Gastroesophageal sphincter (tissue), 4 donors: ENCODE data around the gene FBXW10B. TPM values are rescaled to one million over a fixed set of nuclear protein-coding genes. Genes with fewer than 3 reads are reported as not detected.
A peak's percentile ranks its signal among the peaks of the same experiment; 100 is the strongest.
"Not testable (repeated sequence)": the region's sequence is repeated elsewhere in the genome, so short reads cannot be mapped to it uniquely, and the experiment has no call there.

Experiments
- ATAC-seq: fragments of 150-250 bp; one replicate; pipeline ENCODE4 v1.9.1; 2016; ENCODE audit warnings: mild to moderate bottlenecking, moderate library complexity
- H3K27ac ChIP-seq, 4 donors: fragments of 200-600 bp; sonication (generic) in 3 of 4; 1 replicate in 3 of 4; 2 replicates in 1 of 4; pipeline ENCODE4 v1.5.1; 2016 to 2019
- H3K27me3 ChIP-seq: fragments of 200-600 bp; sonication (generic); one replicate; pipeline ENCODE4 v1.5.1; 2019
- H3K36me3 ChIP-seq, 2 donors: fragments of 200-600 bp; sonication (generic); one replicate each; pipeline ENCODE4 v1.5.1; 2019; ENCODE audit warnings: control low read depth in 1 of 2
- H3K4me1 ChIP-seq, 3 donors: fragments of 200-600 bp; sonication (generic); 1 replicate in 2 of 3; 2 replicates in 1 of 3; pipeline ENCODE4 v1.5.1; 2016 to 2019; ENCODE audit warnings: control low read depth in 2 of 3
- H3K4me3 ChIP-seq, 2 donors: fragments of 200-600 bp; sonication (generic); one replicate each; pipeline ENCODE4 v1.5.1; 2019; ENCODE audit warnings: mild to moderate bottlenecking in 1 of 2, moderate library complexity in 1 of 2
- H3K9me3 ChIP-seq, 3 donors: fragments of 200-600 bp; sonication (generic); one replicate each; pipeline ENCODE4 v1.5.1; 2017 to 2019; ENCODE audit warnings: control low read depth in 2 of 3
- EP300 ChIP-seq: sonication (generic); formaldehyde crosslinking; IDR thresholded peaks from one replicate; pipeline ENCODE4 v1.6.1; 2017; ENCODE audit warnings: antibody characterized with exemption, mild to moderate bottlenecking
- POLR2A ChIP-seq, 2 donors: fragments of 450-650 bp; IDR thresholded peaks; one replicate each; pipeline ENCODE4 v1.6.1; 2017; ENCODE audit warnings: antibody characterized with exemption in 2 of 2, mild to moderate bottlenecking in 2 of 2, moderate library complexity in 1 of 2
- POLR2AphosphoS5 ChIP-seq: sonication (generic); formaldehyde crosslinking; IDR thresholded peaks from one replicate; pipeline ENCODE4 v1.6.1; 2017; ENCODE audit warnings: antibody characterized with exemption
- WGBS, 2 donors: methylation state at CpG; one replicate each; pipeline ENCODE4 v1.1.5; 2018; ENCODE audit warnings: low coverage in 1 of 2; 5-methylcytosine and 5-hydroxymethylcytosine counted together
- total RNA-seq, 4 donors: library from RNA; depleted of rRNA; stranded (reverse); fragments of >200 nt; gene quantifications; one replicate each; pipeline ENCODE4 v1.1.0, GENCODE V29; 2016
- TF ChIP-seq, protein P1 (sequence below), 4 experiments: fragments of 200-600 bp in 2 of 4; fragments of 450-650 bp in 2 of 4; sonication (generic) in 1 of 4; IDR thresholded peaks; one replicate each; pipeline ENCODE4 v1.5.1; 2017 to 2019; ENCODE audit warnings: antibody characterized with exemption in 4 of 4, mild to moderate bottlenecking in 2 of 4, moderate library complexity in 2 of 4

FBXW10B gene, protein sequence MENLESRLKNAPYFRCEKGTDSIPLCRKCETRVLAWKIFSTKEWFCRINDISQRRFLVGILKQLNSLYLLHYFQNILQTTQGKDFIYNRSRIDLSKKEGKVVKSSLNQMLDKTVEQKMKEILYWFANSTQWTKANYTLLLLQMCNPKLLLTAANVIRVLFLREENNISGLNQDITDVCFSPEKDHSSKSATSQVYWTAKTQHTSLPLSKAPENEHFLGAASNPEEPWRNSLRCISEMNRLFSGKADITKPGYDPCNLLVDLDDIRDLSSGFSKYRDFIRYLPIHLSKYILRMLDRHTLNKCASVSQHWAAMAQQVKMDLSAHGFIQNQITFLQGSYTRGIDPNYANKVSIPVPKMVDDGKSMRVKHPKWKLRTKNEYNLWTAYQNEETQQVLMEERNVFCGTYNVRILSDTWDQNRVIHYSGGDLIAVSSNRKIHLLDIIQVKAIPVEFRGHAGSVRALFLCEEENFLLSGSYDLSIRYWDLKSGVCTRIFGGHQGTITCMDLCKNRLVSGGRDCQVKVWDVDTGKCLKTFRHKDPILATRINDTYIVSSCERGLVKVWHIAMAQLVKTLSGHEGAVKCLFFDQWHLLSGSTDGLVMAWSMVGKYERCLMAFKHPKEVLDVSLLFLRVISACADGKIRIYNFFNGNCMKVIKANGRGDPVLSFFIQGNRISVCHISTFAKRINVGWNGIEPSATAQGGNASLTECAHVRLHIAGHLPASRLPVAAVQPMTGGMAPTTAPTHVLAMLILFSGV
- total RNA-seq, result under 1 TPM; 0.40 to 0.81 (median 0.66) TPM

DNA sequence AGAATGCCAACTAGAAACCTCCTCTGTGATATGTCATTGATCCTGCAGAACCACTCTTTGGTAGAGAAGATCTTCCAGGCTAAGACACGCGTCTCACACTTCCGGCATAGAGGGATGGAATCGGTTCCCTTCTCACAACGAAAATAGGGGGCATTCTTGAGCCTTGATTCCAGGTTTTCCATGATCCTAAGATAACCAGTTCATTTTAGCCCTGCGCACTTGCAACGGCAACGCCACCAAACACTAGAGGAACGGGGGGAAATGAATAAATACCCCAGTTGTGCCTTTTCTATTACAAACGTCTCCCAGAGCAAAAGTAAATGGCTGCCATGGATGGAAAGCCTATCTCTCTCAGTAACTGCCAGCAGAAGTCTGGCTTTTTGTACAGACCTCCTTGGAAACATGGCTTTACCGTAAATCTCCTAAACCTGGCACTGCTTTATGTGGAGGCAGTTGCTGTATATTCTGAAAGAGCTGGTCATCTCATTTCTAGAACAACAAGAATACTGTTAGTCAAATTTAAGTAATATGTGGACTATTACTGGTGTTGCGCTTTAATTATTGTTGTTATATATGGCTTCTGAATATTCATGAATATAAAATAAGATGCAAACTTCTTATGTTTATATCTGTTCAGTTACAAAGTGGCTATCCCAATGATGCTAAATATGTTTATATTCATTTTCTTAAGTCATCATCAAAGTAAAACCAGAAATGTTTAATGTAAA, at the start of gene FBXW10B:
Gene FBXW10B (minus strand): TSS at position 374 of the 728 bp plus-strand sequence. CDS start 192 bp downstream, at position 182.
- not testable (repeated sequence) for H3K36me3 ChIP-seq, H3K27me3 ChIP-seq, H3K4me1 ChIP-seq, H3K9me3 ChIP-seq
- 55% methylated on average over 1 of the region's 12 CpGs; no CpG with 5 or more reads in 1 of the 2 donors for WGBS, 2 donors
- peak within 1 kb of the TSS in 2 of 4 donors; percentile 43 to 56 for H3K27ac ChIP-seq
- peak; percentile 69 for ATAC-seq
- H3K4me3 ChIP-seq, result peak within 1 kb of the TSS; percentile 12 to 37

DNA sequence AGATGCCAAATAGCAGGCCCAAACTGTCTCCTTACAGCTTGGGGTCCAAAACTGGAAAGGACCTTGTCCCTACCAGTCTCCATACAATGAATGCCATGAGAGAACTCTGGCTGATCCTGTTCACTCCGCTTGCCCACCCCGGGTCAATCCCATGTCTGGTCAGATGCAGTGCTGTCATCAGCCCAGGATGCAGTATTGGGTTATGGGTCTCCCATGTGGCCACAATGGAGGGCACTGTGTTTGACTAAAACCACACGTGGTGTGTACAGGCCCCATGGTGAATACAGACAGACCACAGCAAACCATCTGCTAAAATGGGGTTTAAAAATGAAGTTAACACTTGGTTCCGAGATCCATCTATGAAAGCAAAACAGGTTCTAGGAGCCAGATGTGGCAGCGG, 44.2 kb upstream of the FBXW10B start:
- no peak overlapping the region for H3K4me3 ChIP-seq
- no peak overlapping the region for H3K27ac ChIP-seq
- peaks cover 0 to 10% of the 10 kb centered on the region in 2 donors for H3K36me3 ChIP-seq
- no peak for ATAC-seq
- no peaks in the 10 kb centered on the region for H3K4me1 ChIP-seq
- TF ChIP-seq EP300 (no peak), POLR2A (IDR thresholded peaks at IDR 0.05) (no peak), POLR2AphosphoS5 (no peak)
- TF ChIP-seq, protein P1, sequence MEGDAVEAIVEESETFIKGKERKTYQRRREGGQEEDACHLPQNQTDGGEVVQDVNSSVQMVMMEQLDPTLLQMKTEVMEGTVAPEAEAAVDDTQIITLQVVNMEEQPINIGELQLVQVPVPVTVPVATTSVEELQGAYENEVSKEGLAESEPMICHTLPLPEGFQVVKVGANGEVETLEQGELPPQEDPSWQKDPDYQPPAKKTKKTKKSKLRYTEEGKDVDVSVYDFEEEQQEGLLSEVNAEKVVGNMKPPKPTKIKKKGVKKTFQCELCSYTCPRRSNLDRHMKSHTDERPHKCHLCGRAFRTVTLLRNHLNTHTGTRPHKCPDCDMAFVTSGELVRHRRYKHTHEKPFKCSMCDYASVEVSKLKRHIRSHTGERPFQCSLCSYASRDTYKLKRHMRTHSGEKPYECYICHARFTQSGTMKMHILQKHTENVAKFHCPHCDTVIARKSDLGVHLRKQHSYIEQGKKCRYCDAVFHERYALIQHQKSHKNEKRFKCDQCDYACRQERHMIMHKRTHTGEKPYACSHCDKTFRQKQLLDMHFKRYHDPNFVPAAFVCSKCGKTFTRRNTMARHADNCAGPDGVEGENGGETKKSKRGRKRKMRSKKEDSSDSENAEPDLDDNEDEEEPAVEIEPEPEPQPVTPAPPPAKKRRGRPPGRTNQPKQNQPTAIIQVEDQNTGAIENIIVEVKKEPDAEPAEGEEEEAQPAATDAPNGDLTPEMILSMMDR (IDR thresholded peaks at IDR 0.05), result no peak
- H3K27me3 ChIP-seq, result no peaks in the 10 kb centered on the region
- WGBS, 2 donors, result 74 to 82% methylated on average over 2 to 4 of the region's 5 CpGs
- no peaks in the 10 kb centered on the region for H3K9me3 ChIP-seq

DNA sequence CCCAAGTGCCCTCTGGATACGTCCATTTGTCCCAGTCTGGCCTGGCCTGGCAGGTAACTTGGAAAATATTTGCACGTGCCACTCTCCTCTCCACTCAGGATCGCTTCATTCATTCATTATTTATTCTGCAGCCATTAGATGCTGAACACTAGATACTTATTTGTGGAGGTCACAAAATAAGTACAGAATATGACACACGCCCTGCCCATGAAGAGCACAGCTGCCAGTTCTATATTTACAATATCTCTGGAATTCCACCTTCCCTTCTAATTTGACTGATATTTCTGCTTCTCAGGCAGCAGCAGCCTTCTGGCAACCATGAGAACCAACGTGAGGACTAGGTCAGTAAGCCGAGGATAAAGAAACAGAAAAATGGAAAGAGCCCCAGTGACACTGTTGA, 43.7 kb upstream of the FBXW10B start:
- H3K36me3 ChIP-seq, result peaks cover 0 to 10% of the 10 kb centered on the region in 2 donors
- no peak for ATAC-seq
- no peak for TF ChIP-seq EP300
- no peaks in the 10 kb centered on the region for H3K4me1 ChIP-seq
- 88 to 93% methylated on average over 4 to 6 of the region's 6 CpGs for WGBS, 2 donors
- no peak overlapping the region for H3K4me3 ChIP-seq
- no peak overlapping the region for H3K27ac ChIP-seq
- no peaks in the 10 kb centered on the region for H3K9me3 ChIP-seq
- H3K27me3 ChIP-seq, result no peaks in the 10 kb centered on the region

DNA sequence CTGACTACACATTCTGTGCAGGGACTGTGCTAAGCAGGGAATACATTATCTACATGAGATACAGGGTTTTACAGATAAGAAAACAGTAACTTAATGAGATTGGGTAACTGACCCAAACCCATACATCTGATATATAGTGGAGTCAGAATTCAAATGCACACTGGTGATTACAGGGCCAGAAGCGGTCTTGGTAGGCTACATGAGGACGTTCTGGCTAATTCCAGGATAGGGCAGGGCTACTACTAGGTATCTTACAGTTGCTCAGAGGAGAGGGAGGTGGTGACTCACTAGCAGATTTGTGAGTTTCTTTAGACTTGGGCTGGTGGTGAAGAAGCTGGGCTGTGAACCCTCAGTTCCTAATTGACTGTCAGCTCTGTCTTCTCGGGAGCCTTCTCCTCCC, 43.2 kb upstream of the FBXW10B start:
- 86 to 87% methylated on average over 3 of the region's 3 CpGs for WGBS, 2 donors
- H3K36me3 ChIP-seq, result peaks cover 0 to 10% of the 10 kb centered on the region in 2 donors
- H3K4me1 ChIP-seq, result no peaks in the 10 kb centered on the region
- TF ChIP-seq, protein P1 (IDR thresholded peaks at IDR 0.05), result no peak
- no peak for TF ChIP-seq EP300
- no peak for TF ChIP-seq POLR2AphosphoS5
- TF ChIP-seq POLR2A (IDR thresholded peaks at IDR 0.05), result no peak
- H3K27me3 ChIP-seq, result no peaks in the 10 kb centered on the region
- no peaks in the 10 kb centered on the region for H3K9me3 ChIP-seq
- no peak overlapping the region for H3K27ac ChIP-seq
- no peak for ATAC-seq
- H3K4me3 ChIP-seq, result no peak overlapping the region

DNA sequence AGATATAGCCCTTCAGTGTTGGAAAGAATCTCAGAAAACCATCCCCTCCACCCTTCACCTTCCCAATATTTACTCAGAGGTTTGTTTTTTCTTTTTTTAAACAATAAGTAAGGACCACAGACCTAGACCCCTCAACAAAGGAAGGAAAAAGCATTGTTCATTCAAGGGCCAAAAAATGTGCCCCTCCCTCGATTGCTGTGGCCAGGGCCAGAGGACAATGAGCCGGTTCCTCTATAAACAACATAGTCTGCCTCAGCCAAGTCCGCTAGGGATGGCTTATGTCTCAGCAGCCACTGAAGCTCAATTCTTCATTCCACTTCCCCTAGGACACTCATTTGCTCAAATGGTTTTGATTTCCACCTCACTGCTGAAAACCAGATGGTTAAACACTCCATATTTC, 40.6 kb upstream of the FBXW10B start:
- TF ChIP-seq, protein P1 (IDR thresholded peaks at IDR 0.05), result no peak
- TF ChIP-seq EP300 (no peak), POLR2A (IDR thresholded peaks at IDR 0.05) (no peak), POLR2AphosphoS5 (no peak)
- no peak for ATAC-seq
- no peaks in the 10 kb centered on the region for H3K9me3 ChIP-seq
- H3K4me1 ChIP-seq, result no peaks in the 10 kb centered on the region
- H3K4me3 ChIP-seq, result no peak overlapping the region
- peaks cover 0 to 9% of the 10 kb centered on the region in 2 donors for H3K36me3 ChIP-seq
- peak overlapping the region in 1 of 4 donors; percentile 0 for H3K27ac ChIP-seq
- no peaks in the 10 kb centered on the region for H3K27me3 ChIP-seq
- 50 to 62% methylated on average over 3 of the region's 3 CpGs for WGBS, 2 donors
